Cardiac fibroblast (primary cell): ENCODE measurements around the gene AP1G1.

Experiments
- DNase-seq, 2 donors: peaks; one replicate each; pipeline versions ENCODE4 v3.0.0 to v3.0.0-alpha.2; 2010; ENCODE audit warnings: low read depth in 2 of 2
- H3K4me3 ChIP-seq, 2 donors: replicated peaks in 1 of 2; 1 replicate in 1 of 2; 2 replicates in 1 of 2; pipeline ENCODE4 v1.5.1; 2011; ENCODE audit warnings: low read depth in 2 of 2, low read length in 2 of 2, mild to moderate bottlenecking in 2 of 2, moderate library complexity in 1 of 2
- TF ChIP-seq, protein P1 (sequence below): IDR thresholded peaks from one replicate; pipeline ENCODE4 v1.5.1; 2011; ENCODE audit warnings: low read depth, mild to moderate bottlenecking, low read length, inconsistent platforms

Gene AP1G1

DNA sequence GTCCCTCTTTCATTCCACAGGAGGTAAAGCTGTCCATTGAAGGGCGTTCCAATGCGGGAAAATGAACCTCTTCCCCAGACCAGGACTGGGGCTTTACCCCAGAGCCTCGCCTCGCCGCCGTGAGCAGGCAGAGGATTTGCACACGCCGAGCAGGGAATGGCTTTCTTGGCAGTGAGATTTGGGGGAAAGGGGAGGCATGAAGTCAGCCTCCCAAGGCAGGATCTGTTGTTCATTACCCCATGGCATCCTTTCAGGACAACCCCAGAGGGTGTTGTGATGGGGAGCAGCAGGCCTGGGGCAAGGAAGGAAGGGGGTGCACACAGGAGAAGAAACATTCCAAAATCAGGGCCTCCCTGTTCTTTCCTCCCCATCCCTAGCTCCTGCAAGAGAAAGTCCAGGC, 43.1 kb upstream of the AP1G1 start:
- TF ChIP-seq, protein P1, sequence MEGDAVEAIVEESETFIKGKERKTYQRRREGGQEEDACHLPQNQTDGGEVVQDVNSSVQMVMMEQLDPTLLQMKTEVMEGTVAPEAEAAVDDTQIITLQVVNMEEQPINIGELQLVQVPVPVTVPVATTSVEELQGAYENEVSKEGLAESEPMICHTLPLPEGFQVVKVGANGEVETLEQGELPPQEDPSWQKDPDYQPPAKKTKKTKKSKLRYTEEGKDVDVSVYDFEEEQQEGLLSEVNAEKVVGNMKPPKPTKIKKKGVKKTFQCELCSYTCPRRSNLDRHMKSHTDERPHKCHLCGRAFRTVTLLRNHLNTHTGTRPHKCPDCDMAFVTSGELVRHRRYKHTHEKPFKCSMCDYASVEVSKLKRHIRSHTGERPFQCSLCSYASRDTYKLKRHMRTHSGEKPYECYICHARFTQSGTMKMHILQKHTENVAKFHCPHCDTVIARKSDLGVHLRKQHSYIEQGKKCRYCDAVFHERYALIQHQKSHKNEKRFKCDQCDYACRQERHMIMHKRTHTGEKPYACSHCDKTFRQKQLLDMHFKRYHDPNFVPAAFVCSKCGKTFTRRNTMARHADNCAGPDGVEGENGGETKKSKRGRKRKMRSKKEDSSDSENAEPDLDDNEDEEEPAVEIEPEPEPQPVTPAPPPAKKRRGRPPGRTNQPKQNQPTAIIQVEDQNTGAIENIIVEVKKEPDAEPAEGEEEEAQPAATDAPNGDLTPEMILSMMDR = no peak
- no peak overlapping the region for H3K4me3 ChIP-seq
- no peak for DNase-seq

- H3K4me3 ChIP-seq = no peak overlapping the region
- no peak for DNase-seq
- TF ChIP-seq, protein P1 = no peak
Measured at GRCh38 chr16:71848622-71849021, 40.0 kb upstream of the AP1G1 start.

DNA sequence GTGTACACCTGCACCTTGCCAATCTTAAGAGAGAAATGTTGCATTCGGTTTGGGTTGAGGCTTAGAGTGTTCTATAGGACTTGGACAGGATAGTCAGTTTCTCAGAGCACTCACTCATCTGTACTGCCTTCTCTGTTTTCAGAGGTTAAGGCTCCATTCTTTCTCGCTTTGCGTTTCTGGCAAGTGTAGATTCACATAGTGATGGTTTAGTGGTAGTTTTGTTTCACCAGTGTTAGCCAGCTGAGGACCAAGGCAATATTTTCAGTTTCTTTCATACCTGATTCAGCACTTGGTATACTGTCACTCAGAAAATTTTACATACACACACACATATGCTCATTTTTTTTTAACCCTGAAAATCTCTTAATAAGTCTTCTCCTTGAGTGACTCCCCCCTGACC, 38.5 kb upstream of the AP1G1 start:
- TF ChIP-seq, protein P1 = no peak
- peak overlapping the region; percentile 98 to 100 for H3K4me3 ChIP-seq
- DNase-seq = no peak

DNA sequence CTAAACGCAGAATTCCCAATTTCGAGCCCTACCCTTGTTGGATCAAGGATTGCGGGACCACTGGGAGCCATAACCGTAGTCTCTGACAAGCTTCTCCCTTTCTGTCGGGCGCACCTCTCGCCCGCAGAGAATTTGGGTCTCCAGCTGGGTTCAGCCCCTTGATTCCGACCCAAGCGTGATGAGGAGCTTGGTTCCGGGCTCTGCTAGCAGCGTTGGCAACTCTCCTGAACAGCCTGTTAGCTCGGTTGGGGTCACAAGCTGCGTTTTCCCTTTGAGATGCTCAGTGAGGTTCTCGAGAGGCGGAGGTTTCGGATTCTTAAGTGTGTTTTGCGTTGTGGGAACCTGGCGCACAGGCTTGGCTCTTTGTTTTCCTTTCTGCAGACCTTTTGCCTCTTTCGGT, 37.8 kb upstream of the AP1G1 start:
- peak overlapping the region; percentile 98 to 100 for H3K4me3 ChIP-seq
- DNase-seq = peak; percentile 23 to 29
- TF ChIP-seq, protein P1 = no peak

DNA sequence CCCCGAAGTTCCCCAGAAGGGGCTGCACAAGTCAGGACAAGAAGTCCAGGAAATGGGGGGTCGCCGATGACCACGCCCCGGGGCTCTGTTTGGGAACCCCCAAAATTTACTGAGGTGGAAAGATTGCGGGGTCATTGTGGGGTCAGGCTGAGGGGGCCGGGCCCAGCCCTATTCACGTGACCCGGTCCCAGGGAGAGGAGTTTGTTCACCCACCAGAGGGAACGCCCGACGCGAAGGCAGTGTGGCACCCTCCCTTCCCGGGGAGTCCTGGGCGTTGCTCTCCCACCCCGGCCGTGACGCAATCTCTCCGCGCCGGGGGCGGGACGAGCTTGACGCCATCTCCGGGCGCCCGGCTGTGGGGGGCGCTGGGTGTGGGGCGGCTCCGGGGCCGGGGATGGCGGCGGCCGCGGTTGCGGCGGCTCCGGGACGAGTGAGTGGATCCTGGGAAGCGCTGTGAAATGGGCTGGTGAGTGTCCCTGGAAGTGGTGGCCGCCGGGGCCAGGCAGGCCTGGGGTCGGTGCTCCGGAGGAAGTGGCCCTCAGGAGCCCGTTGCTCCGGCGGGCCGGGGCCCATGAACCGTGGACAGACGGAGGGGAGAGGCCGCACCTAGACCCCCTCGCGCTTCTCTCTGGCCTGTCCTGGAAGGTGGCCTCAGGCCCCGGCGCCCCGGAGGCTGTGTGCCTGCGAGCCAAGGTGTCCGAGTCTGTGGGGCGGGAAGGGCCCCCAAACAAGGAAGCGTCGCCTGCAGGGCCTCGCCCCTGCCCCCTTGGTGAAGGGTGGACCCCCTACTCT, 37.2 kb upstream of the AP1G1 start, which contains the start of gene ATXN1L:
Gene ATXN1L (plus strand): TSS at position 338 of the 792 bp plus-strand sequence. CDS start 3,765 bp downstream, outside the sequence.
- H3K4me3 ChIP-seq = peak within 1 kb of the TSS; percentile 98 to 100
- TF ChIP-seq, protein P1 = no peak
- DNase-seq = peak; percentile 92 to 95

GRCh38 chr16:71843572-71843971, 34.9 kb upstream of the AP1G1 start:
- H3K4me3 ChIP-seq = no peak overlapping the region
- TF ChIP-seq, protein P1 = no peak
- no peak for DNase-seq
